Head of caudate nucleus (tissue), 42 donors: ENCODE results near the gene FAM193A.
"Not testable (repeated sequence)": the region's sequence is repeated elsewhere in the genome, so short reads cannot be mapped to it uniquely, and the experiment has no call there.

Source experiments
- DNase-seq, 42 donors: peaks; one replicate each; pipeline versions ENCODE4 v3.0.0 to v3.0.0-alpha.2; 2020 to 2021; ENCODE audit warnings: mixed read lengths in 7 of 42
- intact Hi-C: fragments of 100-400 bp; cut with DNase I; formaldehyde crosslinking; loops from one replicate; pipeline ENCODE4 v1.15.0; 2022

Gene FAM193A

GRCh38 chr4:2596611-2597010 lies 60.2 kb downstream of the FAM193A start:
- intact Hi-C loops: no loop called here
- DNase-seq: no peak

- DNase-seq: peak in 2 of 42 donors; percentile 18 to 35
These were observed 62.3 kb downstream of the FAM193A start for GRCh38 chr4:2598511-2599303.

GRCh38 chr4:2599304-2599654 lies 62.8 kb downstream of the FAM193A start:
- DNase-seq: no peak
- intact Hi-C loops: no loop called here

More at GRCh38 chr4:2598511-2599303, 62.3 kb downstream of the FAM193A start:
- intact Hi-C loops: no loop called here

- DNase-seq: peak in 1 of 42 donors; percentile 0
- intact Hi-C loops: no loop called here
These were observed 64.4 kb downstream of the FAM193A start for GRCh38 chr4:2600878-2601277.

- peak in 1 of 42 donors; percentile 19 for DNase-seq
- intact Hi-C loops: no loop called here
These were observed 68.2 kb downstream of the FAM193A start for GRCh38 chr4:2604614-2605013.

- intact Hi-C loops: no loop called here
- peak in 2 of 42 donors; percentile 1 to 7 for DNase-seq
These were observed 70.6 kb downstream of the FAM193A start for GRCh38 chr4:2606960-2607506.

GRCh38 chr4:2607822-2608221 lies 71.4 kb downstream of the FAM193A start:
- intact Hi-C loops: no loop called here
- peak in 1 of 42 donors; percentile 34 for DNase-seq

- intact Hi-C loops: no loop called here
These were observed 71.8 kb downstream of the FAM193A start for GRCh38 chr4:2608291-2608690.

GRCh38 chr4:2615821-2616220 lies 79.4 kb downstream of the FAM193A start:
- DNase-seq: peak in 3 of 42 donors; percentile 6 to 42 (median 32)
- intact Hi-C loops: no loop called here

More at GRCh38 chr4:2608291-2608690, 71.8 kb downstream of the FAM193A start:
- DNase-seq: no peak

GRCh38 chr4:2617955-2618354 lies 81.5 kb downstream of the FAM193A start:
- DNase-seq: no peak
- intact Hi-C loops: no loop called here

GRCh38 chr4:2618729-2619128 lies 82.3 kb downstream of the FAM193A start:
- intact Hi-C loops: not testable (repeated sequence)
- peak in 2 of 42 donors; percentile 10 to 26 for DNase-seq

GRCh38 chr4:2619459-2619858 lies 83.0 kb downstream of the FAM193A start:
- intact Hi-C loops: no loop called here
- no peak for DNase-seq

GRCh38 chr4:2621419-2621818 lies 85.0 kb downstream of the FAM193A start:
- intact Hi-C loops: no loop called here
- DNase-seq: peak in 2 of 42 donors; percentile 32 to 35

- peak in 2 of 42 donors; percentile 15 to 24 for DNase-seq
- intact Hi-C loops: no loop called here
These were observed 87.0 kb downstream of the FAM193A start for GRCh38 chr4:2623442-2623841.

- intact Hi-C loops: no loop called here
These were observed 88.5 kb downstream of the FAM193A start for GRCh38 chr4:2624782-2625530.

GRCh38 chr4:2626231-2626630 lies 89.8 kb downstream of the FAM193A start:
- intact Hi-C loops: no loop called here
- DNase-seq: peak in 2 of 42 donors; percentile 32 to 40

More at GRCh38 chr4:2624782-2625530, 88.5 kb downstream of the FAM193A start:
- peak in 2 of 42 donors; percentile 37 to 39 for DNase-seq

- intact Hi-C loops: no loop called here
- peak in 1 of 42 donors; percentile 5 for DNase-seq
These were observed 94.3 kb downstream of the FAM193A start for GRCh38 chr4:2630556-2631273.

GRCh38 chr4:2634014-2634413 lies 97.6 kb downstream of the FAM193A start:
- DNase-seq: peak in 3 of 42 donors; percentile 15 to 31 (median 27)

GRCh38 chr4:2636331-2636730 lies 99.9 kb downstream of the FAM193A start:
- intact Hi-C loops: no loop called here
- no peak for DNase-seq

More at GRCh38 chr4:2634014-2634413, 97.6 kb downstream of the FAM193A start:
- intact Hi-C loops: no loop called here
